ENCODE results near the gene PARD3. TPM values are rescaled to one million over a fixed set of nuclear protein-coding genes. Genes with fewer than 3 reads are reported as not detected.

PARD3 gene
- total RNA-seq, 1 donor from 2014 or later: 37.5 TPM

GRCh38 chr10:34172936-34173533 is 642.1 kb downstream of the PARD3 start:
- Histone ChIP-seq H3K36me3 (no peaks in the 10 kb centered on the region), H3K27me3 (no peaks in the 10 kb centered on the region), H3K4me1 (no peaks in the 10 kb centered on the region), H3K27ac (no peak overlapping the region), H3K9me3 (no peaks in the 10 kb centered on the region), H3K4me3 (no peak overlapping the region)
- TF ChIP-seq CTCF (IDR thresholded peaks at IDR 0.05): no peak
- intact Hi-C loops (cut with DNase I): no loop called here
- no peak for DNase-seq (ENCODE audit: low spot score in 2 of 2)

GRCh38 chr10:34171957-34172527 is 643.1 kb downstream of the PARD3 start:
- no peaks in the 10 kb centered on the region for H3K27me3 ChIP-seq
- DNase-seq (ENCODE audit: low spot score in 2 of 2): no peak
- TF ChIP-seq CTCF (IDR thresholded peaks at IDR 0.05): no peak
- no peaks in the 10 kb centered on the region for H3K4me1 ChIP-seq
- intact Hi-C loops (cut with DNase I): no loop called here
- no peaks in the 10 kb centered on the region for H3K9me3 ChIP-seq
- H3K27ac ChIP-seq: no peak overlapping the region
- H3K4me3 ChIP-seq: no peak overlapping the region
- H3K36me3 ChIP-seq: no peaks in the 10 kb centered on the region

GRCh38 chr10:34169677-34170076 is 645.4 kb downstream of the PARD3 start:
- Histone ChIP-seq H3K4me3 (no peak overlapping the region), H3K4me1 (no peaks in the 10 kb centered on the region), H3K9me3 (no peaks in the 10 kb centered on the region), H3K27ac (no peak overlapping the region), H3K36me3 (no peaks in the 10 kb centered on the region), H3K27me3 (no peaks in the 10 kb centered on the region)
- DNase-seq (ENCODE audit: low spot score in 2 of 2): no peak
- TF ChIP-seq CTCF (IDR thresholded peaks at IDR 0.05): no peak
- intact Hi-C loops (cut with DNase I): no loop called here

- H3K4me1 ChIP-seq: no peaks in the 10 kb centered on the region
- TF ChIP-seq CTCF (IDR thresholded peaks at IDR 0.05): no peak
- no peaks in the 10 kb centered on the region for H3K27me3 ChIP-seq
- intact Hi-C loops (cut with DNase I): no loop called here
- H3K36me3 ChIP-seq: no peaks in the 10 kb centered on the region
- no peaks in the 10 kb centered on the region for H3K9me3 ChIP-seq
- no peak overlapping the region for H3K4me3 ChIP-seq
- DNase-seq (ENCODE audit: low spot score in 2 of 2): no peak
- no peak overlapping the region for H3K27ac ChIP-seq
These were observed 646.0 kb downstream of the PARD3 start for GRCh38 chr10:34169131-34169530.

GRCh38 chr10:34168439-34168838 is 646.7 kb downstream of the PARD3 start:
- Histone ChIP-seq H3K9me3 (no peaks in the 10 kb centered on the region), H3K27ac (no peak overlapping the region), H3K36me3 (no peaks in the 10 kb centered on the region), H3K27me3 (no peaks in the 10 kb centered on the region), H3K4me1 (no peaks in the 10 kb centered on the region), H3K4me3 (no peak overlapping the region)
- intact Hi-C loops (cut with DNase I): no loop called here
- no peak for DNase-seq (ENCODE audit: low spot score in 2 of 2)
- TF ChIP-seq CTCF (IDR thresholded peaks at IDR 0.05): no peak
